Femur (tissue), 1 donor: ENCODE measurements around the gene EIF6.
"Not testable (repeated sequence)": the region's sequence is repeated elsewhere in the genome, so short reads cannot be mapped to it uniquely, and the experiment has no call there.

ENCODE experiments used
- DNase-seq: peaks from one replicate; pipeline ENCODE4 v3.0.0-alpha.2; 2017

EIF6 gene

DNA sequence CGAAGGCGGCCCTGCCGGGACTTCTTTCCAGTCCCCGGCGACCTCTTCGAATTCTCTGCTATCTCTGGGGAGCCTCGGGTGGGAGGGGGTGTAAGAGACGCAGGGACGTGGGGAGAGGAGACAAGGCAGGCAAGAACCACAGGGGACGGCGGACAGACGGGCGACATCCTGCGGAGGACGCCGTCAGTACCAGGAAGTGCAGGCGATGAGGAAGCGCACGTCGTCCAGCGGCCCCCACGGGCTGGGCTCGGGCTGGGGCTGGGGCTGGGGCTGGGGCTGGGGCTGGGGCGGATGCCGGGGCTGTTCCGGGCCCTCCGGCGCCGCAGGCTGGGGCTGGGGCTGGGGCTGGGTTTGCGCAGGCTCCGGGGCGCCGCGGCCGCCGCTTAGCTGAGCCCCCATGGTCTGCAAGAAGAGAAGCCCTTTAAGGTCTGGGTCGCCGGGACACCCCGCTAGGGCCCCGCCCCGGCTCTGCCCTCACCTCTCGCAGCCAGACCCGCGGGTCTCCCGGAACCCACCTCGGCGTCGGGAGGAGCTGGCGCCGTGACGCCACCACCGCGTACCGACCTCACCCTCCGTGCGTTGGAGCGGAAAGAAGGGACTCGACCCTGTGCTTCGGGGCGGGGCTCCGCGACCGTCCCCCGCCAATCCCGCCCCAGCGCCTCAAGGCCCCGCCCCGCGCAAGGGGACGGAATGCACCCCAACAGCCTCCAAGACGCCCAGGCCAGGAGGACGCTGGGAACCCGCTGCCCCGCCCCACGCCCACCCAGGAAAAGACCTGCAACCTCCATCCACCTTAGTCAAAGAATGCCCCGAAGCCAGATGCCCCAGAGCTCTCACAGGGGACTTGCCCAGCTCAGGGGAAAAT, 6.8 kb downstream of the EIF6 start, which contains the start of gene MMP24OS:
MMP24OS (minus strand) TSS at position 592 of the 865 bp plus-strand sequence; CDS start at position 399, 193 bp downstream.
- peak; percentile 92 for DNase-seq

DNA sequence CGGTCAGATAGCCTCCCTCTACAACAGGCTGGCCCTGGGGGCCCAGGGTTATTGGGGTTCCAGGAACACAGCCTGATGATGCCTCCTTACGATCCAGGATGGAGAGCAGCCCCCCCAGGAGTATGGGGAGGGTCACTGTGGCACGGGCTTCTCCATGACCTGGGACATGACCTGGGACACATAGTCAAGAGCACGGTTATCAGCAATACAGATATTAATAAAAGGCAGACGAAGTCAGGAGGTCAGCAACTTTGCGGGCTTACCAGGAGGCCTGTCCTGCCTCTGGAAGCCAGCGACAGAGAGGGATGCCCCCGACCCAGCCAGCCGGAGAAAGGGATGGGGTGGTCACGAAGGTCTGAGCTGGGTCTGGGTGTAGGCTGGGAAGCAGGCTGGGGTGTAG, 7.4 kb downstream of the EIF6 start:
- no peak for DNase-seq

DNA sequence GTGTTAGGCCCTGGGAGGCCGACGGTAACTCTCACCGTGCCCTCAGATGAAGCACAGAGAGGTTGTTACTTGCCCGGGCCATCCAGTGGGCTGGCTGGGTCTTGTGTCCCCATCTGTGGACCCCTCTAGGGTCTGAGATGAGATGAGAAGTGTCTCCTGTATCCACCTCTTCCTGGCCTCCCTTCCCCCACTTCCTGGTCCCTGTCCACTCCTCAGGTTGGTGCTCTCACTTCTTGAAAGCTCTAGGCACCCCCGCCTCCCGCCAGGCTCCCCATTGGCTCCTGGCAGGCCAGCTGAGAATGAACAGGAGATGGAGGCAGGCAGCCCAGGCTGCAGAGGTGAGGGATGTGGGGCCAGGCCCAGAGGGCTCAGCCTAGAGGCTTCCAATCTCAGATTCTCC, 8.2 kb downstream of the EIF6 start:
- DNase-seq: no peak

DNA sequence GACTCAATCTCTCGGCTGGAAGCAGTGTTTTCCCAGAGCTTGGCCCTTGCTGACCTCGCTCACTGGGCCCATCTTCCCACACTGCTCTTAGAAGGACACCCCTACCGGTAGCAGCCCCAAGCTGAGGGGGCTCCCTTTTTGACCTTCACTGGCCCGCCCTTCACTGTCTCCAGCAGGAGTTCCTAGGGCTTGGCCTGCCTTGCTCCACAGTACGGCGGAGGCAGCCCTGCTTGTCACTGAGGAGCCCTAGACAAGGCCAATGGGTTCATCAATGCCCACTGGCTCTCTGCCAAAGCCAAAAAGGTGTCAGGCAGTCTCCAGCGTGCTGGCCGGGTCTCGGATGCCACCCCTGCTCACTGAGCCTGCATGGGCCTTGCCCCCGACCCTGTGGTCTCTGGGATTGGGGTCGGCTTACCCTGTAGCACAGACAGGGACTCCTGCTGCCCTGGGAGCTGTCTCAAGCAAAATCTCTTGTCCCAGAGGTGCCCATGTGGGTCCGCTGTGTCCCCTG, 8.8 kb downstream of the EIF6 start:
- no peak for DNase-seq

DNA sequence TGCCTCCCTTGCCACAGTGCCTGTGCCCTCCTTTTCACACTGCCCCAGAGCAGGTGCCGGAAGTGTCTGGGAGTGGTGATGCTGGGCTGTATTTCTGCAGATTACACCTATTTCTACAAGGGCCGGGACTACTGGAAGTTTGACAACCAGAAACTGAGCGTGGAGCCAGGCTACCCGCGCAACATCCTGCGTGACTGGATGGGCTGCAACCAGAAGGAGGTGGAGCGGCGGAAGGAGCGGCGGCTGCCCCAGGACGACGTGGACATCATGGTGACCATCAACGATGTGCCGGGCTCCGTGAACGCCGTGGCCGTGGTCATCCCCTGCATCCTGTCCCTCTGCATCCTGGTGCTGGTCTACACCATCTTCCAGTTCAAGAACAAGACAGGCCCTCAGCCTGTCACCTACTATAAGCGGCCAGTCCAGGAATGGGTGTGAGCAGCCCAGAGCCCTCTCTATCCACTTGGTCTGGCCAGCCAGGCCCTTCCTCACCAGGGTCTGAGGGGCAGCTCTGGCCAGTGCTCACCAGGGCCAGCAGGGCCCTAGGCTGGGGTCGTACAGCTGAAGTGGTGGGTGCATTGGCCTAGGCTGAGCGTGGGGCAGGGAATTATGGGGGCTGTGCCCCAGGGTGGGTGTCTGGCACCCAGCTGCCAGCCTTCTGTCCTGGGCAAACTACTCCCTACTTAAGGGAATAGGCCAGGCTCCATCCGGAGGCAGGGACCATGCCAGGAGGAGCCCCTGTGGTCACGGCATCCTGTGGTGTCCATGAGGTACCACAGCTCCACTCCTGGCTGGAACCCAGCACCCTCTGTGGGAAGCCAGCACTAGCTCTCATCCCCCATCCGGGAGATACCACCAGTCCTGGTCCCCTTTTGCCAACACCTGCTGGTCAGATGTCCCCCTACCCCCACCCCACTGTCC, 10.1 kb downstream of the EIF6 start:
- no peak for DNase-seq

DNA sequence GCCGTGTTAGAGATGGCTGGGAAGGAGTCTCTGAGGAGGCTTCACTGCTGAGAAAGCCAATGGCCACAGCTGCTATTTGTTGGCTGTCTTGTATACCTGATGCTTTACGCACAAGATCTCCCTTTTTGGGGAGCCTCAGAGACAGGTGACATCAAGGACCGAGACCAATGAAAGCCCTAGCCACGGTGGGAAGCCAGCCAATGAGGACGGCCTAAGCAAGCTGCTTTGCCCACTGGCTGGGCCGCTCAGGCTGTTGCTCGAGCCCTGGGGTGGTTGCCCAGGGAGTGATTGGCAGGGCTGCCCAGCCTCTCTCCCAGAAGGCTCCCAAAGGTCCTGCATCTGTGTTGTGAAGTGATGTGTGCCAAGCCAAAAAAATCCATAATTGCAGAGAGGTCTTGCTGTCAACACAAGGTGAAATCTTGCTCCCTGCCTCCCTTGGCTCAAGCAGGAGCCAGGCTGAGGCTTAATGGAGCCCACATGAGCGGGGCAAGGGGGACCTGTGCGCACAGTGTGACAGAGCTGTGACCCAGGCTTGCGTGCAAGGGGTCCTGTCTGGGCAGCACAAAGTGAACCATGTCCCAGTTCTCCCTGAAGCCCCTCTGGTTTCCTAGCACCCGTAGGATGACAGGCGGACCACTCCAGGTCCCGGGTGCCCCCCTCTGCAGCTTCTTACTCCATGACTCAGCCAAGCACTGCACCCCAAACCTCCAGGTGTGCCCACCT, 11.0 kb downstream of the EIF6 start:
- DNase-seq: no peak

DNA sequence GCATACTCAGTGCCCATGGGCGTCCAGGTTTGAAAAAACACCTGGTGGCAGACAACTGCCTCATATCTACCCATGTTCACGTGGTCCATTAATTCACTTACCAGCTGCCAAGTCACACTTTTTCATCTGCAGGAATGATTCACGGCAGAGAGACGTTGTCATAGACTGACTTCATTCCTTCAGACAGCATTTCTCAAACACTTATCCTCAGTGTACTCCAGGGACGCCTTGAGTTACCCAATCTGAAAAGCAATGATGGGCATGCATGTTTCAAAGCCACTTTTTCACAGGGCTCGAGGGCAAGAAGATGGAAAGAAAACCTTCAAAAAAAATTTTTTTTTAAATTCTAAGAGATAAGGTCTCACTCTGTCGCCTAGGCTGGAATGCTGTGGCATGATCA, 12.7 kb downstream of the EIF6 start:
- no peak for DNase-seq

DNA sequence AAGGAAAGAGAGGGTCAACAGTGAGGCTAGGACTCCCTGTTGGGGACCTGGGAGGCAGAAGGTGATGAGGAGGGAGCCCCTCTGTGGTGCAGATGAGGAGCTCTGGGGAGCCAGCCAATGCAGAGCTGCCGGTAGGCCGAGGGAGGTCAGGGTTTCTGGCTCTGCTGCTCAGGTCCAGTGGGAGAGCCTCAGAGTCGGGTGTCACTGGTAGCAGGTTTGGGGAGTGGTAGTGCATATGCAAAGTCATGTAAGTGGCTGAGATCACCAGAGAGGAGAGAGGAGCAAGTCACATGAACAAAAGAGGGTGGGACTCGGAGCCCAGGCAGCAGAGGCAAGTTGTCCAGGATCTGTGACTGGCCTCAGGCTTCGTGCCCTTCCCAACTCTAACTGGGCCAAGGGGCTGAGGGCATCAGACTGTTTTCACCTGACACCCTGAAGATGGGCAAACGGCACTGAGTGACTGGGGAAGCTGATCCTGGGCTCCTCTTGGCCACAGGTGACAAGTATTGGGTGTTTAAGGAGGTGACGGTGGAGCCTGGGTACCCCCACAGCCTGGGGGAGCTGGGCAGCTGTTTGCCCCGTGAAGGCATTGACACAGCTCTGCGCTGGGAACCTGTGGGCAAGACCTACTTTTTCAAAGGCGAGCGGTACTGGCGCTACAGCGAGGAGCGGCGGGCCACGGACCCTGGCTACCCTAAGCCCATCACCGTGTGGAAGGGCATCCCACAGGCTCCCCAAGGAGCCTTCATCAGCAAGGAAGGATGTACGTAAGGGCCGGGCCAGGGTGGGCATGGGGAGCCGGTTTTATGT, 13.3 kb downstream of the EIF6 start:
- no peak for DNase-seq

DNA sequence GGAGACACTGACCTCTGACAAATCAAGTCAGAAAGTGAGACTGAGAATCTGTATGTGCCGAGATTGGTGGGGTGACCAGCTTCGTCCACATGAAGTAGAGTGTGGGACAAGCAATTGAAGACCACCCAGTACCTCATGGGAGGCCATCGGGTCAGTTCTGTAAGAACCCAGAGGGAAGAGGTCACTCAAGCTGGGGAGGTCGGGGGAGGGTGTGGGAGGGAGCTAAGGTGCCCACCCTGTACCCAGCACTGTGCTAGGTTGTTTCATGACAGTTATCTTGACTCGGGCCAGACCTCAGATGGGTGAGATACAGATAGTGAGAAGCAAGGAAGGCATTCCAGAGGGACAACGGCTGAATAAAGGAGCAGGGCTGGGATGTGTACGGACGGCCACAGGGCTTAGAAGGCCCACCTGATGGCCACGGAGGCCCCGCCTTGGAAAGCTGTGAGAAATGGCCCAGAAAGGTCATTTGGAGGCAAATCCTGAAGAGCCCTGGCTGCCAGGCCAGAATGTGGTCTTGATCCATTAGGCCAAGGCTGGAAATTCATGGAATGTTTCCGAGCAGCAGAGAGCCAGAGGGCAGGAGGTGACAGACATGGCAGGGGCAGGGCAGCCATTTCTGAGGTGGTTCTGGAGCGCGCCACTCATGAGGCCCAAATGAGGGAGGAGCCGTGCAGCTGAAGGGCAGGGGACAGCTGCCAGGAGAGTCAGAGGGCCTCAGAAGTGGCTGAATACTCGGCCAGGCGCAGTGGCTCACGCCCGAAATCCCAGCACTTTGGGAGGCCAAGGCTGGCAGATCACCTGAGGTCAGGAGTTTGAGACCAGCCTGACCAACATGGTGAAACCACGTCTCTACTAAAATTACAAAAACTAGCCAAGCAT, 14.3 kb downstream of the EIF6 start:
- DNase-seq: no peak

DNA sequence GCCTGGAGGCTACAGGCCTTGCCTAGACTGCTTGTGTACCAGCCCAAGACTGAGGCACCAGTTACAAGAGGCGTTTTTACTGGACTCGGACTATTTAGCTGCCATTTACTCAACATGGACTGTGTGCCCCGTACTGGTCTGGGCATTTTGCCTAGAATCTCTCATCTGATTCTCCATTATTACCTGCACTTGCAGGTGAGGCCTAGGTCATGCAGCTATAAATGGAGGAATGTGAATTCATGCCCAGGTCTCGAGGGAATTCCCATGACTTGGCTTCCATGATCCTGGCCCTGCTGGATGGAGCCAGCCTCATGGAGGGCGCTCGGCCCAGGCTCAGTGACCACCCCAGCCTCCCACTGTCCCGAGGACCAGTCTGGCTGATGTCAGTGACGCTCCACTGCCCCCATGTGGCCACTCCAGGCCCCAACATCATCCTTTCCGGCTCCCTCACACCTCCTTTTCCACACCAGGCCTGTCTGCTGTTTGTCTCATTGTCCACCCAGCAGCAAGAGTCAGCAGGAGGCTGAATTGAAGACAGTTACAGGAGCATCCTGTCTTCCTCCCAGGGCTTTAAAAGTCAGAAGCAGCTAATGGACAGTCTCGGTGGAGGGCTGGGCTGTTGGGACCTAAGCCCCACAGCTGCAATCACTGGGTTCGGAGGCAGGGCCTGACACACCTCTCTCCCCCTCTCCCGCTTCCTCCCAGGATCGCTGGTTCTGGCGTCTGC, 15.4 kb downstream of the EIF6 start:
- DNase-seq: peak; percentile 57

DNA sequence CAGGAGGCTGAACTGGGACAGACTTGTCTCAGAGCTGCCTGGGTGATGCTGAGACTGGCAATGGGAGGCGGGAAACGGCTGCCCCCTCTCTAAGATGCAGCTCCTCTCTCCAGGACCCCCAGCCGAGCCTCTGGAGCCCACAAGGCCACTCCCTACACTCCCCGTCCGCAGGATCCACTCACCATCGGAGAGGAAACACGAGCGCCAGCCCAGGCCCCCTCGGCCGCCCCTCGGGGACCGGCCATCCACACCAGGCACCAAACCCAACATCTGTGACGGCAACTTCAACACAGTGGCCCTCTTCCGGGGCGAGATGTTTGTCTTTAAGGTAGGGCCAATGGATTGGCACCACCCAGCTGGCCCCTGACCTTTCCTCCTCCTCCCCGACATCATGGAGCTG, 17.5 kb downstream of the EIF6 start:
- no peak for DNase-seq

DNA sequence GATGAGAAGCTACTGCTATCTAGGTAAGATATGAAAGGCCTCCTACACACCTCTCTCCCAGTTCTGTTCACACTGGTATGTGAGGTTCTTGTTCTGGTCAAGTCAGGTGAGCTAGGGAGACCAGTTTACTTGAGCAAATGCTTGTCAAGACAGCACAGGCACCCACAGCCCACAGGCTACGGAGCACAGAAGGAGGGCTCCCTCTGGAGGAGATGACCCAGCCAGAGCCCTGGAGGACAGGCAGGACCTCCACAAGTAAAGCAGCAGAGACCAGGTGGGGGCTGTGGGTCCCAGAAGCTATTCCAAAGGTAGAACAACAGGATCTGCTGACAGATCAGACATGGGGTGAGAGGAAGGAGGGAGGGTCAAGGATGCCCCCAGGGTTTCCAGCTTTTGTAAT, 19.8 kb downstream of the EIF6 start:
- DNase-seq: no peak

DNA sequence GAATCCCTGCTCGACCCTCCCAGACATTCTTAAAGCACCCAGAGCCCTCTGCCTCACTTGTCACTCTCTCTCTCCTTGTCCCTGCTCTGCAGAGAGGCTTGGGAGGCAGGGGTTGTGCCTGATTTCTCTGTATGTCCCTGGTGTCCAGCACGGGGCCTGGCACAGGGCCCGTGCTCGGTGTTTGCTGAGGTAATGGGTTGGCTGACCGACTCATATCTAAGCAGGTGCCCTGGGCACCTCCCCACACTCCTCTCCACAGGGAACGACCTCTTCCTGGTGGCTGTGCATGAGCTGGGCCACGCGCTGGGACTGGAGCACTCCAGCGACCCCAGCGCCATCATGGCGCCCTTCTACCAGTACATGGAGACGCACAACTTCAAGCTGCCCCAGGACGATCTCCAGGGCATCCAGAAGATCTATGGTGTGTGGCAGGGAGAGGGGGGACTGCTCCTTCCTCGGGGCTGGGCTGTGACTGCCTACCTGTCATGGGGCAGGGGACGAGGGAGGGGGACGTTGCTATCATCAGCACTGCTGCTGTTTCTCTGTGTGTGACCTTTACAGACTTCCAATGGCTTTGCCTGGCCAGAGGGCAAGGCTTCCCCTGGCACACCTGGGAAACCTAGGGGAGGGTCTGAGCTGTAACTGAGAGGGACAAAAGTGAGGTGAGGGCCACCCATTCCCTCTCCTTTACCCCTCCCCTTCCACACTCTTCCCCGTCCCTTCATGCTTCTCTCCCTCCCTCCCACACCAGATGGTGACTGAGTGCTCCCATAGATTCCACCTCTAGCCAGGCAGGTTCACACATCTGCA, 20.8 kb downstream of the EIF6 start:
- no peak for DNase-seq

DNA sequence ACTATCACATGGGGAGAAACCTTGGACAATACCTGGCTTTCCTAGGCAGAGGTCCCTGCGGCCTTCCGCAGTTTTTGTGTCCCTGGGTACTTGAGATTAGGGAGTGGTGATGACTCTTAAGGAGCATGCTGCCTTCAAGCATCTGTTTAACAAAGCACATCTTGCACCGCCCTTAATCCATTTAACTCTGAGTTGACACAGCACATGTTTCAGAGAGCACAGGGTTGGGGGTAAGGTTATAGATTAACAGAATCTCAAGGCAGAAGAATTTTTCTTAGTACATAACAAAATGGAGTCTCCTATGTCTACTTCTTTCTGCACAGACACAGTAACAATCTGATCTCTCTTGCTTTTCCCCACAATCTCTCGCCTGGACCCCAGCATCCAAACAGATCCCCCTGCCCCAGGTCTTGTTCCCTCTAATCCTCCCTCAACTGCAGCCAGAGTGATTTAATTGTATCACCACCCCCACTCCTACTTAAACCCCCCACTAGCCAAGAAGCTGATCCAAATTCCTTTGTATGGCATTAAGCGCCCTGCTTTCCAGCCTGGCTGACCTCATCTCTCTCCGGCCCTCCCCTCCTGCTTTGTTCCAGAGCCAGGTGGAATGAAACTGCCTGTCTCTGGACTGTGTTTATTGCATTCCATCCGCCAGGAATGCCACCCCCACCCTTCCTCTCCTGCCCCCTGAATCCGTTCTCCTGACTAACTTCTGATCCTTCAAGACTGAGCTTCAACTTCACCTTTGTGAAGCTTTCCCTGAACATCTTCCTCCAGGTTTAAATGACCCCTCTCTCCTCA, 21.6 kb downstream of the EIF6 start:
- not testable (repeated sequence) for DNase-seq

DNA sequence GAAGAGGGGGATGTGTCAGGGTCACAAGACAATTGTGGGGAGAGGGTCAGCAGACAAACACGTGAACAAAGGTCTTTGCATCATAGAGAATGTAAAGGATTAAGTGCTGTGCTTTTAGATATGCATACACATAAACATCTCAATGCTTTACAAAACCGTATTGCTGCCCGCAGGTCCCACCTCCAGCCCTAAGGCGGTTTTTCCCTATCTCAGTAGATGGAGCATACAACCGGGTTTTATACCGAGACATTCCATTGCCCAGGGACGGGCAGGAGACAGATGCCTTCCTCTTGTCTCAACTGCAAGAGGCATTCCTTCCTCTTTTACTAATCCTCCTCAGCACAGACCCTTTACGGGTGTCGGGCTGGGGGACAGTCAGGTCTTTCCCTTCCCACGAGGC, 22.3 kb downstream of the EIF6 start:
- DNase-seq: not testable (repeated sequence)

DNA sequence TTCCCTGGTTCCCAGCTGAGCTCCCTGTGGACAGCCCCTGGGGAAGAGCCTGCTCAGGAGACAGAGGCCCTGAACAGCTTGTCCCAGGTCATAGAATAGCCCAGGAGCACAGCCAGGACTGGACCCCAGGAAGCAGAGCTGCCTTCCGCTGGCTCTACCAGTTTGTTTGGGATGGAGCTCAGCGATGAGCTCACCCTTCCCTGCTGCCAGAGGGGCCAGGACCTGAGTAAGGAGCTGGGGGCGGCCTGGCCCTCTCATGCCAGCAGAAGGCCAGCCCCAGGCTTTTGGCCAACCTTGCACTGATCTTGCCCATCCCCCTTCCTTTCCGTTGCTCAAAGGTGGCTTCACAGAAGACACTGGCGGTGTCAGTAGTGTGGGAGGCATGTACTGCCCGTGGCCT, 24.1 kb downstream of the EIF6 start:
- DNase-seq: no peak

DNA sequence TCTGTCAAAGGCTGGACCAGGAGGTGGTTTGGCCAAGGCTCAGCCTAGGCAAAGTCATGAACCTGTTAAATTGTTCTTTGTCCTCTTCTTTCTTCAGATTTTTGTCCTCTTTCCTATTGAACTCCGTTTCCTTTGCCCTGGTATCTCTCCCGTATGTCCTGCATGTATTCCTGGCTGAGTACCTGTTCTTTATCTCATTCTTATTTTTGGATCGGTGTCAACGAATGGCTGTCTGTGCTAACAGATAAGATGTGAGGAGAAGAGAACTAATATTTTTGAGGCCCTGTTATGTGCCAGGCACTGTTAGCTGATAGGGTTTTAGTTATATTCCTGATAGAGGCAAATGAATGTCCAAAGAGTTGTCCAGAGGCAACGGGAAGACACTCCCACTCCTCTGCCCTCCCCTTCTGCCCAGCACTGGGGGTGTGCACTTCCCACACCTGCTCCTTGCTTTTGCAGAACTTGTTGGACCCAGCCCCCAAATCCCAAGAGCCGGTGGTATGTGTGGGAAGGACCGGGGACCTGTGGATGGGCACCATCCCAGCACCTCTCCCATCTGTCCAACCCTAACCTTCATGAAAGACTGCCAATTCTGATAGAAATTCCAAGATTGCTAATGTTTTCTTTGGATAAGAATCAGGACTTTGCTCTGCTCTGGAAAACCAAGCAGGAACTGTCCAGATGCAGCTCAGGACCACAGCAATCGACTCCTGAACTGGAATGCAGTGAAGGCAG, 27.2 kb downstream of the EIF6 start:
- DNase-seq: no peak
